Keratinocyte (primary cell): ENCODE results near the gene PLD4. TPM values are rescaled to one million over a fixed set of nuclear protein-coding genes. Genes with fewer than 3 reads are reported as not detected.

Source experiments
- DNase-seq: peaks from one replicate; pipeline ENCODE4 v3.0.0-alpha.2; 2011; ENCODE audit warnings: low read depth, missing footprints, low spot score
- FAIRE-seq: peaks from 2 replicates; lab custom pipeline; 2011; peaks lifted over from hg19 to GRCh38; lab: Jason Lieb, UNC
- H2AFZ ChIP-seq: 2 replicates; pipeline ENCODE4 v1.6.0; 2012; ENCODE audit warnings: low read length, control low read depth, inconsistent platforms; ENCODE audit not compliant: control insufficient read depth
- H3K27ac ChIP-seq: 2 replicates; pipeline ENCODE4 v1.5.1; 2011; ENCODE audit warnings: low read length; ENCODE audit not compliant: control insufficient read depth, insufficient read depth
- H3K27me3 ChIP-seq: 3 replicates; pipeline ENCODE4 v1.6.0; 2011; ENCODE audit warnings: low read length; ENCODE audit not compliant: control insufficient read depth, insufficient read depth; ENCODE audit errors: extremely low read depth
- H3K36me3 ChIP-seq, 2 experiments: 2 replicates in 1 of 2; 3 replicates in 1 of 2; pipeline ENCODE4 v1.5.1; 2011; ENCODE audit warnings: low read length in 2 of 2, mild to moderate bottlenecking in 1 of 2; ENCODE audit not compliant: control insufficient read depth in 2 of 2, insufficient read depth in 2 of 2; ENCODE audit errors: extremely low read depth in 1 of 2
- H3K4me1 ChIP-seq: 3 replicates; pipeline ENCODE4 v1.5.1; 2011; ENCODE audit warnings: low read length; ENCODE audit not compliant: control insufficient read depth, insufficient read depth; ENCODE audit errors: extremely low read depth
- H3K4me2 ChIP-seq: 3 replicates; pipeline ENCODE4 v1.6.0; 2011; ENCODE audit warnings: low read depth, low read length; ENCODE audit not compliant: control insufficient read depth, insufficient read depth; ENCODE audit errors: extremely low read depth
- H3K4me3 ChIP-seq, 3 experiments: fragments of 200-600 bp in 1 of 3; sonication (generic) in 1 of 3; 2 replicates in 2 of 3; 3 replicates in 1 of 3; pipeline ENCODE4 v1.5.1; 2011 to 2016; ENCODE audit warnings: low read length in 3 of 3, mild to moderate bottlenecking in 3 of 3, control low read depth in 2 of 3, inconsistent platforms in 1 of 3, low read depth in 1 of 3, mixed read lengths in 1 of 3, mixed run types in 1 of 3, moderate library complexity in 1 of 3; ENCODE audit not compliant: control insufficient read depth in 2 of 3, insufficient read depth in 2 of 3; ENCODE audit errors: extremely low read depth in 1 of 3
- H3K79me2 ChIP-seq: 2 replicates; pipeline ENCODE4 v1.6.0; 2012; ENCODE audit warnings: low read length; ENCODE audit not compliant: control insufficient read depth, insufficient read depth
- H3K9ac ChIP-seq: 3 replicates; pipeline ENCODE4 v1.6.0; 2011; ENCODE audit warnings: low read length; ENCODE audit not compliant: control insufficient read depth, insufficient read depth; ENCODE audit errors: extremely low read depth
- H3K9me1 ChIP-seq: 3 replicates; pipeline ENCODE4 v1.6.0; 2011; ENCODE audit warnings: low read length; ENCODE audit not compliant: control insufficient read depth, insufficient read depth; ENCODE audit errors: extremely low read depth
- H3K9me3 ChIP-seq: 2 replicates; pipeline ENCODE4 v1.5.1; 2012; ENCODE audit warnings: low read depth, low read length; ENCODE audit not compliant: control insufficient read depth
- H4K20me1 ChIP-seq: 3 replicates; pipeline ENCODE4 v1.6.0; 2011; ENCODE audit warnings: low read length; ENCODE audit not compliant: control insufficient read depth, insufficient read depth; ENCODE audit errors: extremely low read depth
- CTCF ChIP-seq, 3 experiments: IDR thresholded peaks in 1 of 3; conservative IDR thresholded peaks in 1 of 3; optimal IDR thresholded peaks in 1 of 3; 2 replicates in 2 of 3; 3 replicates in 1 of 3; pipeline versions ENCODE3 to v1.5.1; 2011; ENCODE audit warnings: low read length in 3 of 3, mild to moderate bottlenecking in 3 of 3, moderate library complexity in 2 of 3, control low read depth in 1 of 3, inconsistent platforms in 1 of 3; ENCODE audit not compliant: insufficient read depth in 2 of 3; ENCODE audit errors: extremely low read depth in 1 of 3
- EZH2 ChIP-seq: IDR thresholded peaks from one replicate; pipeline ENCODE4 v1.6.1; 2012; ENCODE audit warnings: inconsistent platforms, mild to moderate bottlenecking, low read length, moderate library complexity
- dilution Hi-C: fragments of 300-500 bp; cut with MboI; formaldehyde crosslinking; loops from one replicate; pipeline ENCODE4 v1.7.0; 2020; ENCODE audit warnings: low sequenced_read_pairs; ENCODE audit not compliant: extremely low pct_ligation_motif_present
- polyA plus RNA-seq, 5 experiments: library from polyadenylated mRNA; depleted of rRNA in 3 of 5; stranded (reverse) in 3 of 5; stranded (forward) in 1 of 5; unstranded in 1 of 5; fragments of >200 nt; gene quantifications; 1 replicate in 1 of 5; 2 replicates in 3 of 5; 3 replicates in 1 of 5; pipeline versions ENCODE4 v1.2.1 to v1.2.3, GENCODE V29; 2011 to 2012; ENCODE audit warnings: missing spikeins in 2 of 5, low read depth in 1 of 5, low replicate concordance in 1 of 5

The PLD4 gene
- polyA plus RNA-seq, 1 donor (not counting 4 experiments of a cell fraction or from before 2014, with no cell fraction given) = not detected

GRCh38 chr14:104968541-104969401 is 44.1 kb downstream of the PLD4 start:
- peak; percentile 95 for DNase-seq
- Histone ChIP-seq H3K27me3 (no peaks in the 10 kb centered on the region), H3K9ac (peak overlapping the region; percentile 100), H3K4me3 (peak overlapping the region; percentile 93 to 94 (median 93)), H3K4me1 (peaks cover 70% of the 10 kb centered on the region), H3K79me2 (peaks cover 74% of the 10 kb centered on the region), H3K27ac (peak overlapping the region; percentile 98), H3K4me2 (peak overlapping the region; percentile 99), H3K36me3 (peaks cover 8 to 14% of the 10 kb centered on the region in 2 experiments), H2AFZ (no peak overlapping the region), H3K9me3 (no peaks in the 10 kb centered on the region), H3K9me1 (peaks cover 4% of the 10 kb centered on the region), H4K20me1 (peaks cover 8% of the 10 kb centered on the region)
- TF ChIP-seq EZH2 = no peak
- peak in 2 of 3 experiments; percentile 27 to 42 for TF ChIP-seq CTCF (optimal IDR thresholded peaks at IDR 0.05 in 1 of 3, IDR thresholded peaks at IDR 0.05 in 1 of 3, conservative IDR thresholded peaks at IDR 0.05 in 1 of 3; ENCODE audit: extremely low read depth in 1 of 3, insufficient read depth in 2 of 3, low read length in 3 of 3)
- dilution Hi-C loops = no loop called here
- peak; percentile 93 for FAIRE-seq

GRCh38 chr14:104969741-104970230 is 45.1 kb downstream of the PLD4 start:
- Histone ChIP-seq H3K4me3 (peak overlapping the region; percentile 93 to 94 (median 93)), H3K79me2 (peaks cover 63% of the 10 kb centered on the region), H3K27ac (peak overlapping the region; percentile 98), H2AFZ (no peak overlapping the region), H3K9ac (peak overlapping the region; percentile 100), H3K4me1 (peaks cover 80% of the 10 kb centered on the region), H3K9me1 (no peaks in the 10 kb centered on the region), H3K36me3 (peaks cover 3 to 10% of the 10 kb centered on the region in 2 experiments), H3K27me3 (no peaks in the 10 kb centered on the region), H3K4me2 (peak overlapping the region; percentile 99), H3K9me3 (no peaks in the 10 kb centered on the region), H4K20me1 (peaks cover 6% of the 10 kb centered on the region)
- FAIRE-seq (no peak), DNase-seq (no peak)
- TF ChIP-seq CTCF (optimal IDR thresholded peaks at IDR 0.05 in 1 of 3, IDR thresholded peaks at IDR 0.05 in 1 of 3, conservative IDR thresholded peaks at IDR 0.05 in 1 of 3; ENCODE audit: extremely low read depth in 1 of 3, insufficient read depth in 2 of 3, low read length in 3 of 3) (no peak), EZH2 (no peak)
- dilution Hi-C loops = no loop called here
